ENCODE measurements around the gene PRDM7. TPM values are rescaled to one million over a fixed set of nuclear protein-coding genes. Genes with fewer than 3 reads are reported as not detected.
A peak's percentile ranks its signal among the peaks of the same experiment; 100 is the strongest.

PRDM7 gene
- total and polyA plus RNA-seq, 8 donors, result not detected

GRCh38 chr16:90035902-90036301 is 41.2 kb downstream of the PRDM7 start:
- WGBS, 2 donors, result 93 to 96% methylated on average over 5 of the region's 5 CpGs
- no peak for FAIRE-seq
- intact Hi-C loops (cut with DNase I), result no loop called here
- peaks cover 0 to 50% (median 12%) of the 10 kb centered on the region in 3 donors for H3K36me3 ChIP-seq
- H3K27me3 ChIP-seq, result no peaks in the 10 kb centered on the region
- H3K27ac ChIP-seq, result no peak overlapping the region
- H3K4me1 ChIP-seq, result no peaks in the 10 kb centered on the region
- ATAC-seq, result no peak
- DNase-seq, result peak in 1 of 6 donors; percentile 9
- TF ChIP-seq CTCF (IDR thresholded peaks at IDR 0.05), result no peak
- no peaks in the 10 kb centered on the region for H3K9me3 ChIP-seq
- no peak overlapping the region for H3K4me3 ChIP-seq

DNA sequence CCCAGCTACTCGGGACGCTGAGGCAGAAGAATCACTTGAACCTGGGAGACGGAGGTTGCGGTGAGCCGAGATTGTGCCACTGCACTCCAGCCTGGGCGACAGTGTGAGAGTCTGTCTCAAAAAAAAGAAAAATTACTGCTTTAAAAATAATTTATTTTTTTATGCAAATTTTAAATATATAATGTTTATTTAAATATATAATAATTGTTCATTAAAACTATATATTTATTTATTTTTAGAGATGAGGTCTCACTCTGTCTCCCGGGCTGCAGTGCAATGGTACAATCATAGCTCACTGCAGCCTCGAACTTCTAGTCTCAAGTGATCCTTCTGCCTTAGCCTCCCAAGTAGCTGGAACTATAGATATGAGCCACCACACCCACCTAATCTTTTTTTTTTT is 42.6 kb downstream of the PRDM7 start:
- H3K27me3 ChIP-seq, result no peaks in the 10 kb centered on the region
- no peak for ATAC-seq
- intact Hi-C loops (cut with DNase I), result no loop called here
- H3K36me3 ChIP-seq, result peaks cover 0 to 46% (median 12%) of the 10 kb centered on the region in 3 donors
- DNase-seq, result no peak
- H3K4me1 ChIP-seq, result no peaks in the 10 kb centered on the region
- no peaks in the 10 kb centered on the region for H3K9me3 ChIP-seq
- no peak overlapping the region for H3K27ac ChIP-seq
- no peak for FAIRE-seq
- no peak overlapping the region for H3K4me3 ChIP-seq
- no peak for TF ChIP-seq CTCF (IDR thresholded peaks at IDR 0.05)
- 87 to 88% methylated on average over 8 of the region's 8 CpGs for WGBS, 2 donors

GRCh38 chr16:90033387-90033786 is 43.7 kb downstream of the PRDM7 start:
- no peak for TF ChIP-seq CTCF (IDR thresholded peaks at IDR 0.05)
- Histone ChIP-seq H3K27ac (no peak overlapping the region), H3K36me3 (peaks cover 0 to 40% (median 12%) of the 10 kb centered on the region in 3 donors), H3K9me3 (no peaks in the 10 kb centered on the region), H3K4me1 (no peaks in the 10 kb centered on the region), H3K4me3 (no peak overlapping the region), H3K27me3 (no peaks in the 10 kb centered on the region)
- 91 to 98% methylated on average over 4 of the region's 4 CpGs for WGBS, 2 donors
- DNase-seq, result no peak
- FAIRE-seq, result no peak
- no peak for ATAC-seq
- intact Hi-C loops (cut with DNase I), result no loop called here

DNA sequence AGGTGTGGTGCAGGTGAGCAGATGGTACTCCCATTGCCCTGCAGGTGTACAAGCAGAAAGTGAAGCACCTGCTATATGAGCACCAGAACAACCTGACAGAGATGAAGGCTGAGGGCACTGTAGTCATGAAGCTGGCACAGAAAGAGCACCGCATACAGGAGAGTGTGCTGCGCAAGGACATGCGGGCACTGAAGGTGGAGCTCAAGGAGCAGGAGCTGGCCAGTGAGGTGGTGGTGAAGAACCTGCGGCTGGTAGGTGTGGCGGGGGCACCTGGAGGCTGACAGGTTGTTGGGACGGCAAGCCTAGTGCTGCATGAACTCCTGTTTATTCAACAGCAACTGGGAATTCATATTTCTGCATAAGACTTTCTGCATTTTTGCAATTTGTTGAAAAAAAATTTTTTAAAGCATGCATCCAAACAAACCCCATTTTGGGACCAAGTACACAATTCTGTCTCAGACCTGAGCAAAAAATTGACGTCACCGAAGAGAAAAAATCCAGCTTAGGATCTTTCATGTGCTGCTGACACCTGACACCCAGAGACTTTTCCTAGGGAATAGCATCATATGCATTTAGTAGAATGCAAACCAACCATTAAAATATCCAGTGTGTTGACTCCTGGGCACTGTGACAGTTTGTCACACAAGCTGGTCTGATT is 44.3 kb downstream of the PRDM7 start:
- no peak for DNase-seq
- no peak for TF ChIP-seq CTCF (IDR thresholded peaks at IDR 0.05)
- Histone ChIP-seq H3K36me3 (peaks cover 0 to 34% (median 12%) of the 10 kb centered on the region in 3 donors), H3K9me3 (no peaks in the 10 kb centered on the region), H3K27me3 (no peaks in the 10 kb centered on the region), H3K4me3 (no peak overlapping the region), H3K4me1 (no peaks in the 10 kb centered on the region), H3K27ac (no peak overlapping the region)
- intact Hi-C loops (cut with DNase I), result no loop called here
- WGBS, 2 donors, result 90 to 94% methylated on average over 8 of the region's 8 CpGs
- no peak for ATAC-seq
- FAIRE-seq, result no peak

DNA sequence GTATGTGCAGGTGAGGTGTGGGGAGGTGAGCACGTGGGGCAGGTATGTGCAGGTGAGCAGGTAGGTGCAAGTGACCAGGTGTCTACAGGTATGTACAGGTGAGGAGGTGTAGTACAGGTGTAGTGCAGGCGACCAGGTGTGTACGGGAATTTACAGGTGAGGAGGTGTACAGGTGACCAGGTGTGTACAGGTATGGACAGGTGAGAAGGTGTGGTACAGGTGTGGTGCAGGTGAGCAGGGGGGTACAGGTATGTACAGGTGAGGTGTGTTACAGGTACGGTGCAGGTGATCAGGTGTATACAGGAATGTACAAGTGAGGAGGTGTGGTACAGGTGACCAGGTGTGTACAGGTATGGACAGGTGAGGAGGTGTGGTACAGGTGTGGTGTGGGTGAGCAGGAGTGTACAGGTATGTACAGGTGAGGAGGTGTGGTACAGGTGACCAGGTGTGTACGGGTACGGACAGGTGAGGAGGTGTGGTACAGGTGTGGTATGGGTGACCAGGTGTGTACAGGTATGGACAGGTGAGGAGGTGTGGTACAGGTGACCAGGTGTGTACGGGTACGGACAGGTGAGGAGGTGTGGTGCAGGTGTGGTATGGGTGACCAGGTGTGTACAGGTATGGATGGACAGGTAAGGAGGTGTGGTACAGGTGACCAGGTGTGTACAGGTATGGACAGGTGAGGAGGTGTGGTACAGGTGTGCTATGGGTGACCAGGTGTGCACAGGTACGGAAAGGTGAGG is 45.0 kb downstream of the PRDM7 start:
- intact Hi-C loops (cut with DNase I), result no loop called here
- ATAC-seq, result peak in 2 of 4 donors; percentile 14 to 24
- peak in 1 of 6 donors; percentile 6 for DNase-seq
- WGBS, 2 donors, result 86 to 87% methylated on average over 9 of the region's 9 CpGs
- Histone ChIP-seq H3K36me3 (peaks cover 0 to 27% (median 10%) of the 10 kb centered on the region in 3 donors), H3K27me3 (no peaks in the 10 kb centered on the region), H3K4me1 (no peaks in the 10 kb centered on the region), H3K27ac (no peak overlapping the region), H3K9me3 (no peaks in the 10 kb centered on the region), H3K4me3 (no peak overlapping the region)
- FAIRE-seq, result no peak
- TF ChIP-seq CTCF (IDR thresholded peaks at IDR 0.05), result no peak

Data from pancreas (tissue), 10 donors.